Keratinocyte (primary cell): ENCODE data around the gene SDCCAG8. TPM values are rescaled to one million over a fixed set of nuclear protein-coding genes. Genes with fewer than 3 reads are reported as not detected.

Source experiments
- DNase-seq: peaks from one replicate; pipeline ENCODE4 v3.0.0-alpha.2; 2011; ENCODE audit warnings: low read depth, missing footprints, low spot score
- FAIRE-seq: peaks from 2 replicates; lab custom pipeline; 2011; peaks lifted over from hg19 to GRCh38; lab: Jason Lieb, UNC
- H2AFZ ChIP-seq: 2 replicates; pipeline ENCODE4 v1.6.0; 2012; ENCODE audit warnings: low read length, control low read depth, inconsistent platforms; ENCODE audit not compliant: control insufficient read depth
- H3K27ac ChIP-seq: 2 replicates; pipeline ENCODE4 v1.5.1; 2011; ENCODE audit warnings: low read length; ENCODE audit not compliant: control insufficient read depth, insufficient read depth
- H3K27me3 ChIP-seq: 3 replicates; pipeline ENCODE4 v1.6.0; 2011; ENCODE audit warnings: low read length; ENCODE audit not compliant: control insufficient read depth, insufficient read depth; ENCODE audit errors: extremely low read depth
- H3K36me3 ChIP-seq, 2 experiments: 2 replicates in 1 of 2; 3 replicates in 1 of 2; pipeline ENCODE4 v1.5.1; 2011; ENCODE audit warnings: low read length in 2 of 2, mild to moderate bottlenecking in 1 of 2; ENCODE audit not compliant: control insufficient read depth in 2 of 2, insufficient read depth in 2 of 2; ENCODE audit errors: extremely low read depth in 1 of 2
- H3K4me1 ChIP-seq: 3 replicates; pipeline ENCODE4 v1.5.1; 2011; ENCODE audit warnings: low read length; ENCODE audit not compliant: control insufficient read depth, insufficient read depth; ENCODE audit errors: extremely low read depth
- H3K4me2 ChIP-seq: 3 replicates; pipeline ENCODE4 v1.6.0; 2011; ENCODE audit warnings: low read depth, low read length; ENCODE audit not compliant: control insufficient read depth, insufficient read depth; ENCODE audit errors: extremely low read depth
- H3K4me3 ChIP-seq, 3 experiments: fragments of 200-600 bp in 1 of 3; sonication (generic) in 1 of 3; 2 replicates in 2 of 3; 3 replicates in 1 of 3; pipeline ENCODE4 v1.5.1; 2011 to 2016; ENCODE audit warnings: low read length in 3 of 3, mild to moderate bottlenecking in 3 of 3, control low read depth in 2 of 3, inconsistent platforms in 1 of 3, low read depth in 1 of 3, mixed read lengths in 1 of 3, mixed run types in 1 of 3, moderate library complexity in 1 of 3; ENCODE audit not compliant: control insufficient read depth in 2 of 3, insufficient read depth in 2 of 3; ENCODE audit errors: extremely low read depth in 1 of 3
- H3K79me2 ChIP-seq: 2 replicates; pipeline ENCODE4 v1.6.0; 2012; ENCODE audit warnings: low read length; ENCODE audit not compliant: control insufficient read depth, insufficient read depth
- H3K9ac ChIP-seq: 3 replicates; pipeline ENCODE4 v1.6.0; 2011; ENCODE audit warnings: low read length; ENCODE audit not compliant: control insufficient read depth, insufficient read depth; ENCODE audit errors: extremely low read depth
- H3K9me1 ChIP-seq: 3 replicates; pipeline ENCODE4 v1.6.0; 2011; ENCODE audit warnings: low read length; ENCODE audit not compliant: control insufficient read depth, insufficient read depth; ENCODE audit errors: extremely low read depth
- H3K9me3 ChIP-seq: 2 replicates; pipeline ENCODE4 v1.5.1; 2012; ENCODE audit warnings: low read depth, low read length; ENCODE audit not compliant: control insufficient read depth
- H4K20me1 ChIP-seq: 3 replicates; pipeline ENCODE4 v1.6.0; 2011; ENCODE audit warnings: low read length; ENCODE audit not compliant: control insufficient read depth, insufficient read depth; ENCODE audit errors: extremely low read depth
- CTCF ChIP-seq, 3 experiments: IDR thresholded peaks in 1 of 3; conservative IDR thresholded peaks in 1 of 3; optimal IDR thresholded peaks in 1 of 3; 2 replicates in 2 of 3; 3 replicates in 1 of 3; pipeline versions ENCODE3 to v1.5.1; 2011; ENCODE audit warnings: low read length in 3 of 3, mild to moderate bottlenecking in 3 of 3, moderate library complexity in 2 of 3, control low read depth in 1 of 3, inconsistent platforms in 1 of 3; ENCODE audit not compliant: insufficient read depth in 2 of 3; ENCODE audit errors: extremely low read depth in 1 of 3
- EZH2 ChIP-seq: IDR thresholded peaks from one replicate; pipeline ENCODE4 v1.6.1; 2012; ENCODE audit warnings: inconsistent platforms, mild to moderate bottlenecking, low read length, moderate library complexity
- dilution Hi-C: fragments of 300-500 bp; cut with MboI; formaldehyde crosslinking; loops from one replicate; pipeline ENCODE4 v1.7.0; 2020; ENCODE audit warnings: low sequenced_read_pairs; ENCODE audit not compliant: extremely low pct_ligation_motif_present
- polyA plus RNA-seq, 5 experiments: library from polyadenylated mRNA; depleted of rRNA in 3 of 5; stranded (reverse) in 3 of 5; stranded (forward) in 1 of 5; unstranded in 1 of 5; fragments of >200 nt; gene quantifications; 1 replicate in 1 of 5; 2 replicates in 3 of 5; 3 replicates in 1 of 5; pipeline versions ENCODE4 v1.2.1 to v1.2.3, GENCODE V29; 2011 to 2012; ENCODE audit warnings: missing spikeins in 2 of 5, low read depth in 1 of 5, low replicate concordance in 1 of 5

Gene SDCCAG8
- polyA plus RNA-seq, 1 donor (not counting 4 experiments of a cell fraction or from before 2014, with no cell fraction given): 61.6 TPM

- no peaks in the 10 kb centered on the region for H3K9me3 ChIP-seq
- TF ChIP-seq EZH2 (no peak), CTCF (optimal IDR thresholded peaks at IDR 0.05 in 1 of 3, IDR thresholded peaks at IDR 0.05 in 1 of 3, conservative IDR thresholded peaks at IDR 0.05 in 1 of 3; ENCODE audit: extremely low read depth in 1 of 3, insufficient read depth in 2 of 3, low read length in 3 of 3) (no peak)
- FAIRE-seq (no peak), DNase-seq (no peak)
- no peaks in the 10 kb centered on the region for H3K4me1 ChIP-seq
- no peak overlapping the region for H3K27ac ChIP-seq
- dilution Hi-C loops: no loop called here
- H3K4me2 ChIP-seq: no peak overlapping the region
- H3K79me2 ChIP-seq: peaks cover 5% of the 10 kb centered on the region
- H3K9ac ChIP-seq: no peak overlapping the region
- H3K4me3 ChIP-seq: no peak overlapping the region
- no peaks in the 10 kb centered on the region for H4K20me1 ChIP-seq
- H3K27me3 ChIP-seq: no peaks in the 10 kb centered on the region
- H3K9me1 ChIP-seq: no peaks in the 10 kb centered on the region
- peaks cover 6 to 13% of the 10 kb centered on the region in 2 experiments for H3K36me3 ChIP-seq
- no peak overlapping the region for H2AFZ ChIP-seq
These were observed 19.5 kb downstream of the SDCCAG8 start for GRCh38 chr1:243275316-243275715.

- Histone ChIP-seq H3K4me2 (peak overlapping the region; percentile 16), H4K20me1 (no peaks in the 10 kb centered on the region), H3K9ac (no peak overlapping the region), H3K4me3 (no peak overlapping the region), H2AFZ (no peak overlapping the region), H3K27ac (no peak overlapping the region), H3K79me2 (peaks cover 8% of the 10 kb centered on the region), H3K9me1 (no peaks in the 10 kb centered on the region), H3K27me3 (no peaks in the 10 kb centered on the region), H3K36me3 (no peaks in the 10 kb centered on the region), H3K9me3 (no peaks in the 10 kb centered on the region), H3K4me1 (peaks cover 3% of the 10 kb centered on the region)
- TF ChIP-seq CTCF (optimal IDR thresholded peaks at IDR 0.05 in 1 of 3, IDR thresholded peaks at IDR 0.05 in 1 of 3, conservative IDR thresholded peaks at IDR 0.05 in 1 of 3; ENCODE audit: extremely low read depth in 1 of 3, insufficient read depth in 2 of 3, low read length in 3 of 3): no peak
- TF ChIP-seq EZH2: no peak
- no peak for FAIRE-seq
- DNase-seq: no peak
- dilution Hi-C loops: no loop called here
These were observed 24.8 kb downstream of the SDCCAG8 start for GRCh38 chr1:243280571-243281129.
